Erythroblast (primary cell): Measurements from ENCODE around the gene ACVR1B.

ENCODE experiments used
- DNase-seq, 2 experiments: peaks; one replicate each; lab custom pipeline; 2025; lab: John Stamatoyannopoulos, UW
- GATA1 ChIP-seq: IDR thresholded peaks from 2 replicates; pipeline ENCODE4 v1.6.1; 2011; ENCODE audit warnings: low read depth, mild to moderate bottlenecking, control low read depth, low read length, moderate library complexity
- POLR2A ChIP-seq: IDR thresholded peaks from 2 replicates; pipeline ENCODE4 v1.6.1; 2011; ENCODE audit warnings: mild to moderate bottlenecking, low read length

The ACVR1B gene

GRCh38 chr12:51980051-51980808 lies 28.7 kb downstream of the ACVR1B start:
- DNase-seq: peak; percentile 63 to 80

GRCh38 chr12:51980809-51981127 lies 29.3 kb downstream of the ACVR1B start:
- DNase-seq: no peak
- no peak for TF ChIP-seq POLR2A
- no peak for TF ChIP-seq GATA1

More at GRCh38 chr12:51980051-51980808, 28.7 kb downstream of the ACVR1B start:
- TF ChIP-seq POLR2A (no peak), GATA1 (no peak)

GRCh38 chr12:51984657-51985056 lies 33.2 kb downstream of the ACVR1B start:
- DNase-seq: no peak
- no peak for TF ChIP-seq GATA1
- TF ChIP-seq POLR2A: no peak

- no peak for DNase-seq
- no peak for TF ChIP-seq GATA1
- no peak for TF ChIP-seq POLR2A
These were observed 33.8 kb downstream of the ACVR1B start for GRCh38 chr12:51985154-51985835.

- TF ChIP-seq POLR2A (no peak), GATA1 (no peak)
- no peak for DNase-seq
These were observed 35.3 kb downstream of the ACVR1B start for GRCh38 chr12:51986834-51987233.

- no peak for DNase-seq
- TF ChIP-seq POLR2A (no peak), GATA1 (no peak)
These were observed 40.7 kb downstream of the ACVR1B start for GRCh38 chr12:51992246-51992645.

- no peak for DNase-seq
- no peak for TF ChIP-seq GATA1
- TF ChIP-seq POLR2A: no peak
These were observed 43.0 kb downstream of the ACVR1B start for GRCh38 chr12:51994539-51994820.

GRCh38 chr12:51994959-51995358 lies 43.5 kb downstream of the ACVR1B start:
- no peak for TF ChIP-seq GATA1
- TF ChIP-seq POLR2A: no peak

GRCh38 chr12:51997136-51997535 lies 45.6 kb downstream of the ACVR1B start:
- no peak for DNase-seq
- no peak for TF ChIP-seq GATA1

More at GRCh38 chr12:51994959-51995358, 43.5 kb downstream of the ACVR1B start:
- no peak for DNase-seq

GRCh38 chr12:52003016-52003550 lies 51.6 kb downstream of the ACVR1B start:
- DNase-seq: no peak
- TF ChIP-seq GATA1: no peak
- TF ChIP-seq POLR2A: no peak

- DNase-seq: no peak
- TF ChIP-seq POLR2A (no peak), GATA1 (no peak)
These were observed 52.1 kb downstream of the ACVR1B start for GRCh38 chr12:52003591-52003990.

GRCh38 chr12:52004042-52004648 lies 52.6 kb downstream of the ACVR1B start:
- TF ChIP-seq GATA1 (no peak), POLR2A (no peak)
- DNase-seq: peak in 1 of 2 experiments; percentile 25

- no peak for DNase-seq
- TF ChIP-seq POLR2A: no peak
- no peak for TF ChIP-seq GATA1
These were observed 53.9 kb downstream of the ACVR1B start for GRCh38 chr12:52005218-52005902.
